Measurements from ENCODE around the gene SRSF9.

The SRSF9 gene

GRCh38 chr12:120474616-120474960 lies 5.0 kb upstream of the SRSF9 start:
- no peak overlapping the region for H2BK120ac ChIP-seq (ENCODE audit: low read depth, low read length)
- no peak overlapping the region for H2BK12ac ChIP-seq (ENCODE audit: low read length in 2 of 2)

GRCh38 chr12:120473807-120474615 lies 4.5 kb upstream of the SRSF9 start:
- peaks cover 8% of the 10 kb centered on the region for H3K4me1 ChIP-seq (ENCODE audit: control insufficient read depth, insufficient read depth, low read depth, low read length)
- H3K4ac ChIP-seq (ENCODE audit: low read depth in 1 of 2, low read length in 2 of 2), result no peak overlapping the region
- no peak overlapping the region for H2AK5ac ChIP-seq (ENCODE audit: low read length, severe bottlenecking)
- peaks cover 20% of the 10 kb centered on the region for H3K79me1 ChIP-seq (replicated peaks; ENCODE audit: low read length, poor library complexity, severe bottlenecking)
- no peak overlapping the region for H3K14ac ChIP-seq (ENCODE audit: low read length in 2 of 2)
- no peak overlapping the region for H2BK5ac ChIP-seq (ENCODE audit: low read depth, low read length, poor library complexity, severe bottlenecking)
- WGBS, result 85% methylated on average over 6 of the region's 6 CpGs
- H4K91ac ChIP-seq (ENCODE audit: low read length), result no peak overlapping the region
- no peaks in the 10 kb centered on the region for H3K36me3 ChIP-seq (ENCODE audit: control insufficient read depth in 1 of 2, insufficient read depth in 2 of 2, low read depth in 1 of 2, low read length in 2 of 2)
- no peak overlapping the region for H2BK12ac ChIP-seq (ENCODE audit: low read length in 2 of 2)
- no peak overlapping the region for H3K4me2 ChIP-seq (ENCODE audit: low read length, poor library complexity, severe bottlenecking)
- no peak overlapping the region for H2AFZ ChIP-seq (ENCODE audit: low read depth, low read length)
- H2BK120ac ChIP-seq (ENCODE audit: low read depth, low read length), result no peak overlapping the region
- no peak overlapping the region for H3K9ac ChIP-seq (ENCODE audit: low read length)
- no peak overlapping the region for H3K27ac ChIP-seq (ENCODE audit: low read length, poor library complexity, severe bottlenecking)
- H4K8ac ChIP-seq (ENCODE audit: low read length), result no peak overlapping the region
- H3K18ac ChIP-seq (ENCODE audit: low read depth in 1 of 2, low read length in 2 of 2), result no peak overlapping the region
- H3K9me3 ChIP-seq (ENCODE audit: control insufficient read depth, low read length), result no peaks in the 10 kb centered on the region
- no peak overlapping the region for H2BK15ac ChIP-seq (ENCODE audit: low read depth, poor library complexity, severe bottlenecking)
- H3K23ac ChIP-seq (ENCODE audit: low read length in 2 of 2), result no peak overlapping the region
- no peak for DNase-seq
- H3K27me3 ChIP-seq (ENCODE audit: control insufficient read depth in 1 of 2, insufficient read depth in 1 of 2, low read length in 2 of 2), result no peaks in the 10 kb centered on the region
- no peak overlapping the region for H3K4me3 ChIP-seq (ENCODE audit: insufficient read depth in 1 of 2, low read depth in 1 of 2, low read length in 2 of 2)

More at GRCh38 chr12:120474616-120474960, 5.0 kb upstream of the SRSF9 start:
- peak; percentile 54 for DNase-seq
- Histone ChIP-seq H3K9me3 (ENCODE audit: control insufficient read depth, low read length) (no peaks in the 10 kb centered on the region), H3K4me1 (ENCODE audit: control insufficient read depth, insufficient read depth, low read depth, low read length) (peaks cover 8% of the 10 kb centered on the region), H2BK5ac (ENCODE audit: low read depth, low read length, poor library complexity, severe bottlenecking) (no peak overlapping the region), H3K14ac (ENCODE audit: low read length in 2 of 2) (no peak overlapping the region), H3K4me3 (ENCODE audit: insufficient read depth in 1 of 2, low read depth in 1 of 2, low read length in 2 of 2) (no peak overlapping the region), H3K79me1 (replicated peaks; ENCODE audit: low read length, poor library complexity, severe bottlenecking) (peaks cover 22% of the 10 kb centered on the region), H3K36me3 (ENCODE audit: control insufficient read depth in 1 of 2, insufficient read depth in 2 of 2, low read depth in 1 of 2, low read length in 2 of 2) (no peaks in the 10 kb centered on the region), H4K8ac (ENCODE audit: low read length) (no peak overlapping the region), H3K18ac (ENCODE audit: low read depth in 1 of 2, low read length in 2 of 2) (no peak overlapping the region), H2BK15ac (ENCODE audit: low read depth, poor library complexity, severe bottlenecking) (no peak overlapping the region), H2AK5ac (ENCODE audit: low read length, severe bottlenecking) (no peak overlapping the region), H3K27me3 (ENCODE audit: control insufficient read depth in 1 of 2, insufficient read depth in 1 of 2, low read length in 2 of 2) (no peaks in the 10 kb centered on the region), H4K91ac (ENCODE audit: low read length) (no peak overlapping the region), H3K4ac (ENCODE audit: low read depth in 1 of 2, low read length in 2 of 2) (no peak overlapping the region), H2AFZ (ENCODE audit: low read depth, low read length) (no peak overlapping the region), H3K9ac (ENCODE audit: low read length) (no peak overlapping the region), H3K27ac (ENCODE audit: low read length, poor library complexity, severe bottlenecking) (no peak overlapping the region), H3K4me2 (ENCODE audit: low read length, poor library complexity, severe bottlenecking) (no peak overlapping the region), H3K23ac (ENCODE audit: low read length in 2 of 2) (no peak overlapping the region)
- 0% methylated on average over 2 of the region's 2 CpGs for WGBS

- DNase-seq, result no peak
- Histone ChIP-seq H3K9ac (ENCODE audit: low read length) (peak overlapping the region; percentile 56), H2BK120ac (ENCODE audit: low read depth, low read length) (no peak overlapping the region), H2AFZ (ENCODE audit: low read depth, low read length) (no peak overlapping the region), H3K79me1 (replicated peaks; ENCODE audit: low read length, poor library complexity, severe bottlenecking) (peaks cover 19% of the 10 kb centered on the region), H2BK12ac (ENCODE audit: low read length in 2 of 2) (no peak overlapping the region), H4K91ac (ENCODE audit: low read length) (no peak overlapping the region), H3K18ac (ENCODE audit: low read depth in 1 of 2, low read length in 2 of 2) (no peak overlapping the region), H4K8ac (ENCODE audit: low read length) (no peak overlapping the region), H3K4me3 (ENCODE audit: insufficient read depth in 1 of 2, low read depth in 1 of 2, low read length in 2 of 2) (no peak overlapping the region), H3K9me3 (ENCODE audit: control insufficient read depth, low read length) (no peaks in the 10 kb centered on the region), H3K4me2 (ENCODE audit: low read length, poor library complexity, severe bottlenecking) (no peak overlapping the region), H3K23ac (ENCODE audit: low read length in 2 of 2) (no peak overlapping the region), H2AK5ac (ENCODE audit: low read length, severe bottlenecking) (no peak overlapping the region), H3K4me1 (ENCODE audit: control insufficient read depth, insufficient read depth, low read depth, low read length) (peaks cover 11% of the 10 kb centered on the region), H2BK5ac (ENCODE audit: low read depth, low read length, poor library complexity, severe bottlenecking) (no peak overlapping the region), H3K14ac (ENCODE audit: low read length in 2 of 2) (no peak overlapping the region), H3K27me3 (ENCODE audit: control insufficient read depth in 1 of 2, insufficient read depth in 1 of 2, low read length in 2 of 2) (no peaks in the 10 kb centered on the region), H3K36me3 (ENCODE audit: control insufficient read depth in 1 of 2, insufficient read depth in 2 of 2, low read depth in 1 of 2, low read length in 2 of 2) (peaks cover 0 to 2% of the 10 kb centered on the region in 2 experiments), H3K4ac (ENCODE audit: low read depth in 1 of 2, low read length in 2 of 2) (no peak overlapping the region), H2BK15ac (ENCODE audit: low read depth, poor library complexity, severe bottlenecking) (no peak overlapping the region), H3K27ac (ENCODE audit: low read length, poor library complexity, severe bottlenecking) (no peak overlapping the region)
Measured at GRCh38 chr12:120472521-120472920, 3.0 kb upstream of the SRSF9 start.

GRCh38 chr12:120470150-120470784 lies 719 bp upstream of the SRSF9 start:
- H2AK5ac ChIP-seq (ENCODE audit: low read length, severe bottlenecking), result no peak overlapping the region
- peaks cover 4 to 17% of the 10 kb centered on the region in 2 experiments for H3K36me3 ChIP-seq (ENCODE audit: control insufficient read depth in 1 of 2, insufficient read depth in 2 of 2, low read depth in 1 of 2, low read length in 2 of 2)
- peak overlapping the region; percentile 92 for H3K9ac ChIP-seq (ENCODE audit: low read length)
- peak overlapping the region in 1 of 2 experiments; percentile 79 for H2BK12ac ChIP-seq (ENCODE audit: low read length in 2 of 2)
- peak; percentile 49 for DNase-seq
- H2BK5ac ChIP-seq (ENCODE audit: low read depth, low read length, poor library complexity, severe bottlenecking), result no peak overlapping the region
- H3K4me1 ChIP-seq (ENCODE audit: control insufficient read depth, insufficient read depth, low read depth, low read length), result peaks cover 14% of the 10 kb centered on the region
- no peaks in the 10 kb centered on the region for H3K27me3 ChIP-seq (ENCODE audit: control insufficient read depth in 1 of 2, insufficient read depth in 1 of 2, low read length in 2 of 2)
- H2BK120ac ChIP-seq (ENCODE audit: low read depth, low read length), result no peak overlapping the region
- peak overlapping the region; percentile 79 for H4K8ac ChIP-seq (ENCODE audit: low read length)
- H3K79me1 ChIP-seq (replicated peaks; ENCODE audit: low read length, poor library complexity, severe bottlenecking), result peaks cover 12% of the 10 kb centered on the region
- no peak overlapping the region for H4K91ac ChIP-seq (ENCODE audit: low read length)
- peak overlapping the region; percentile 84 for H3K4me2 ChIP-seq (ENCODE audit: low read length, poor library complexity, severe bottlenecking)
- peak overlapping the region; percentile 1 to 85 for H3K18ac ChIP-seq (ENCODE audit: low read depth in 1 of 2, low read length in 2 of 2)
- H3K27ac ChIP-seq (ENCODE audit: low read length, poor library complexity, severe bottlenecking), result no peak overlapping the region
- no peak overlapping the region for H3K23ac ChIP-seq (ENCODE audit: low read length in 2 of 2)
- peak overlapping the region; percentile 93 to 100 for H3K4me3 ChIP-seq (ENCODE audit: insufficient read depth in 1 of 2, low read depth in 1 of 2, low read length in 2 of 2)
- peak overlapping the region in 1 of 2 experiments; percentile 30 for H3K14ac ChIP-seq (ENCODE audit: low read length in 2 of 2)
- H3K4ac ChIP-seq (ENCODE audit: low read depth in 1 of 2, low read length in 2 of 2), result peak overlapping the region; percentile 10 to 49
- no peaks in the 10 kb centered on the region for H3K9me3 ChIP-seq (ENCODE audit: control insufficient read depth, low read length)
- WGBS, result 68% methylated on average over 26 of the region's 26 CpGs
- H2AFZ ChIP-seq (ENCODE audit: low read depth, low read length), result peak overlapping the region; percentile 99
- no peak overlapping the region for H2BK15ac ChIP-seq (ENCODE audit: low read depth, poor library complexity, severe bottlenecking)
